ENCODE measurements around the gene LOXL1.
A peak's percentile ranks its signal among the peaks of the same experiment; 100 is the strongest.

LOXL1 gene

GRCh38 chr15:73993211-73993994 is 67.1 kb downstream of the LOXL1 start:
- peaks cover 46% of the 10 kb centered on the region for H3K4me1 Mint-ChIP-seq (ENCODE audit: low read depth)
- H3K9me3 Mint-ChIP-seq = no peaks in the 10 kb centered on the region
- peak overlapping the region; percentile 94 for H3K4me3 Mint-ChIP-seq
- H3K36me3 Mint-ChIP-seq (ENCODE audit: low read depth) = peaks cover 22% of the 10 kb centered on the region
- no peak for DNase-seq (ENCODE audit: low spot score)
- no peaks in the 10 kb centered on the region for H3K27me3 Mint-ChIP-seq (ENCODE audit: low read depth)
- peak overlapping the region; percentile 89 for H3K27ac Mint-ChIP-seq

- H3K36me3 Mint-ChIP-seq (ENCODE audit: low read depth) = peaks cover 30% of the 10 kb centered on the region
- no peaks in the 10 kb centered on the region for H3K27me3 Mint-ChIP-seq (ENCODE audit: low read depth)
- peak within 1 kb of the TSS; percentile 89 for H3K27ac Mint-ChIP-seq
- peak within 1 kb of the TSS; percentile 94 for H3K4me3 Mint-ChIP-seq
- H3K9me3 Mint-ChIP-seq = no peaks in the 10 kb centered on the region
- peak; percentile 96 for DNase-seq (ENCODE audit: low spot score)
- peaks cover 53% of the 10 kb centered on the region for H3K4me1 Mint-ChIP-seq (ENCODE audit: low read depth)
Measured at GRCh38 chr15:73994413-73994883, 68.2 kb downstream of the LOXL1 start, which contains the start of gene PML. Gene PML (plus strand): TSS chr15:73994716. CDS start chr15:73994813, 97 bp downstream.

GRCh38 chr15:73994912-73995622 is 68.8 kb downstream of the LOXL1 start:
- Mint-ChIP-seq H3K27me3 (ENCODE audit: low read depth) (no peaks in the 10 kb centered on the region), H3K36me3 (ENCODE audit: low read depth) (peaks cover 31% of the 10 kb centered on the region), H3K4me3 (peak overlapping the region; percentile 94), H3K9me3 (no peaks in the 10 kb centered on the region), H3K27ac (peak overlapping the region; percentile 89), H3K4me1 (ENCODE audit: low read depth) (peaks cover 51% of the 10 kb centered on the region)
- no peak for DNase-seq (ENCODE audit: low spot score)

GRCh38 chr15:73996267-73996666 is 70.0 kb downstream of the LOXL1 start:
- H3K27me3 Mint-ChIP-seq (ENCODE audit: low read depth) = no peaks in the 10 kb centered on the region

GRCh38 chr15:73996939-73997338 is 70.7 kb downstream of the LOXL1 start:
- Mint-ChIP-seq H3K27me3 (ENCODE audit: low read depth) (no peaks in the 10 kb centered on the region), H3K27ac (peak overlapping the region; percentile 89), H3K4me1 (ENCODE audit: low read depth) (peaks cover 49% of the 10 kb centered on the region), H3K9me3 (no peaks in the 10 kb centered on the region), H3K4me3 (peak overlapping the region; percentile 94), H3K36me3 (ENCODE audit: low read depth) (peaks cover 38% of the 10 kb centered on the region)
- peak; percentile 49 for DNase-seq (ENCODE audit: low spot score)

More at GRCh38 chr15:73996267-73996666, 70.0 kb downstream of the LOXL1 start:
- Mint-ChIP-seq H3K4me3 (peak overlapping the region; percentile 94), H3K27ac (peak overlapping the region; percentile 89), H3K4me1 (ENCODE audit: low read depth) (peaks cover 51% of the 10 kb centered on the region), H3K9me3 (no peaks in the 10 kb centered on the region), H3K36me3 (ENCODE audit: low read depth) (peaks cover 38% of the 10 kb centered on the region)
- DNase-seq (ENCODE audit: low spot score) = no peak

- Mint-ChIP-seq H3K9me3 (no peaks in the 10 kb centered on the region), H3K27me3 (ENCODE audit: low read depth) (no peaks in the 10 kb centered on the region), H3K4me3 (peak overlapping the region; percentile 94), H3K36me3 (ENCODE audit: low read depth) (peaks cover 43% of the 10 kb centered on the region), H3K4me1 (ENCODE audit: low read depth) (peaks cover 42% of the 10 kb centered on the region), H3K27ac (no peak overlapping the region)
- no peak for DNase-seq (ENCODE audit: low spot score)
Measured at GRCh38 chr15:73997986-73998385, 71.7 kb downstream of the LOXL1 start.

All from T-helper 2 cell treated with Interferon-gamma antibody and Interleukin-4, amounts not matched to agents 5 μg/mL and 100 μg/mL, for 36 hours (primary cell).